RKO (cell line): Measurements from ENCODE around the gene PRUNE2.

Experiments
- DNase-seq: peaks from one replicate; pipeline ENCODE4 v3.0.0-alpha.2; 2016; ENCODE audit warnings: low spot score

The PRUNE2 gene

GRCh38 chr9:76730801-76731200, 175.1 kb downstream of the PRUNE2 start:
- no peak for DNase-seq

GRCh38 chr9:76729980-76730737, 175.8 kb downstream of the PRUNE2 start:
- no peak for DNase-seq

- no peak for DNase-seq
Observed at GRCh38 chr9:76729116-76729515, 176.8 kb downstream of the PRUNE2 start.

- DNase-seq: no peak
Observed at GRCh38 chr9:76725885-76726284, 180.0 kb downstream of the PRUNE2 start.

- no peak for DNase-seq
Observed at GRCh38 chr9:76725011-76725546, 180.8 kb downstream of the PRUNE2 start.

- no peak for DNase-seq
Observed at GRCh38 chr9:76720245-76720644, 185.7 kb downstream of the PRUNE2 start.

GRCh38 chr9:76718166-76718565, 187.7 kb downstream of the PRUNE2 start:
- DNase-seq: no peak

- DNase-seq: peak; percentile 32
Observed at GRCh38 chr9:76717613-76718012, 188.3 kb downstream of the PRUNE2 start.

GRCh38 chr9:76717176-76717575, 188.7 kb downstream of the PRUNE2 start:
- DNase-seq: no peak

- peak; percentile 27 for DNase-seq
Observed at GRCh38 chr9:76716085-76716672, 189.7 kb downstream of the PRUNE2 start.

GRCh38 chr9:76713381-76713780, 192.5 kb downstream of the PRUNE2 start:
- no peak for DNase-seq

GRCh38 chr9:76709020-76709419, 196.9 kb downstream of the PRUNE2 start:
- no peak for DNase-seq

- DNase-seq: no peak
Observed at GRCh38 chr9:76707510-76707909, 198.4 kb downstream of the PRUNE2 start.

- peak; percentile 83 for DNase-seq
Observed at GRCh38 chr9:76704593-76705204, 201.2 kb downstream of the PRUNE2 start.

GRCh38 chr9:76703270-76703669, 202.6 kb downstream of the PRUNE2 start:
- no peak for DNase-seq

- DNase-seq: no peak
Observed at GRCh38 chr9:76701441-76702039, 204.4 kb downstream of the PRUNE2 start.

- no peak for DNase-seq
Observed at GRCh38 chr9:76700916-76701315, 205.0 kb downstream of the PRUNE2 start.

GRCh38 chr9:76699971-76700370, 205.9 kb downstream of the PRUNE2 start:
- DNase-seq: no peak

GRCh38 chr9:76697554-76697953, 208.4 kb downstream of the PRUNE2 start:
- DNase-seq: no peak

- no peak for DNase-seq
Observed at GRCh38 chr9:76697081-76697480, 208.8 kb downstream of the PRUNE2 start.

- no peak for DNase-seq
Observed at GRCh38 chr9:76693912-76694311, 212.0 kb downstream of the PRUNE2 start.

GRCh38 chr9:76692458-76693129, 213.3 kb downstream of the PRUNE2 start:
- no peak for DNase-seq
